ENCODE data around the gene CD2BP2.
A peak's percentile ranks its signal among the peaks of the same experiment; 100 is the strongest.

CD2BP2 gene

GRCh38 chr16:30378236-30379157, 23.4 kb upstream of the CD2BP2 start:
- DNase-seq, result peak; percentile 96

GRCh38 chr16:30377812-30378235, 22.7 kb upstream of the CD2BP2 start:
- DNase-seq, result peak; percentile 84

- DNase-seq, result no peak
Observed at GRCh38 chr16:30377050-30377811, 22.1 kb upstream of the CD2BP2 start.

GRCh38 chr16:30376461-30376902, 21.4 kb upstream of the CD2BP2 start:
- no peak for DNase-seq

GRCh38 chr16:30375864-30376263, 20.8 kb upstream of the CD2BP2 start:
- DNase-seq, result no peak

GRCh38 chr16:30374538-30374937, 19.4 kb upstream of the CD2BP2 start, which contains the start of gene MYL11:
Gene MYL11, plus strand, starts transcription at chr16:30374802. Its CDS starts 56 bp downstream, at chr16:30374858.
- DNase-seq, result no peak

GRCh38 chr16:30372725-30373124, 17.6 kb upstream of the CD2BP2 start:
- no peak for DNase-seq

- no peak for DNase-seq
Observed at GRCh38 chr16:30372038-30372712, 17.1 kb upstream of the CD2BP2 start.

GRCh38 chr16:30371248-30371816, 16.2 kb upstream of the CD2BP2 start:
- no peak for DNase-seq

- DNase-seq, result peak; percentile 100
Observed at GRCh38 chr16:30370456-30371247, 15.5 kb upstream of the CD2BP2 start, which contains the start of gene TBC1D10B. Gene TBC1D10B, minus strand, starts transcription at chr16:30370494. Its CDS starts 311 bp downstream, at chr16:30370183.

GRCh38 chr16:30369938-30370455, 14.9 kb upstream of the CD2BP2 start:
- no peak for DNase-seq

GRCh38 chr16:30369091-30369937, 14.2 kb upstream of the CD2BP2 start:
- DNase-seq, result no peak

- DNase-seq, result no peak
Observed at GRCh38 chr16:30368792-30369090, 13.6 kb upstream of the CD2BP2 start.

- peak; percentile 60 for DNase-seq
Observed at GRCh38 chr16:30368122-30368791, 13.1 kb upstream of the CD2BP2 start.

- DNase-seq, result no peak
Observed at GRCh38 chr16:30367349-30368009, 12.4 kb upstream of the CD2BP2 start.

GRCh38 chr16:30366511-30366910, 11.4 kb upstream of the CD2BP2 start:
- DNase-seq, result no peak

GRCh38 chr16:30365200-30365599, 10.1 kb upstream of the CD2BP2 start:
- no peak for DNase-seq

- DNase-seq, result no peak
Observed at GRCh38 chr16:30361180-30361579, 6.1 kb upstream of the CD2BP2 start.

- DNase-seq, result no peak
Observed at GRCh38 chr16:30359871-30360170, 4.7 kb upstream of the CD2BP2 start.

All from HCEC 1CT (cell line).